Ishikawa (cell line): ENCODE results near the gene ERGIC1.
A peak's percentile ranks its signal among the peaks of the same experiment; 100 is the strongest.

Experiments used
- CEBPB ChIP-seq: IDR thresholded peaks from 2 replicates; pipeline ENCODE4 v1.6.1; 2012
- CREB1 ChIP-seq: IDR thresholded peaks from 2 replicates; pipeline ENCODE4 v1.6.1; 2012; ENCODE audit warnings: low read depth
- EGR1 ChIP-seq: IDR thresholded peaks from 2 replicates; pipeline ENCODE4 v1.6.1; 2012
- EP300 ChIP-seq: IDR thresholded peaks from 2 replicates; pipeline ENCODE4 v1.6.1; 2012; ENCODE audit warnings: borderline replicate concordance
- FOXM1 ChIP-seq: IDR thresholded peaks from 2 replicates; pipeline ENCODE4 v1.6.1; 2012; ENCODE audit warnings: low read depth, borderline replicate concordance
- MAX ChIP-seq: IDR thresholded peaks from 2 replicates; pipeline ENCODE4 v1.6.1; 2012
- NFIC ChIP-seq: IDR thresholded peaks from 2 replicates; pipeline ENCODE4 v1.6.1; 2012
- RAD21 ChIP-seq: IDR thresholded peaks from 2 replicates; pipeline ENCODE4 v1.6.1; 2012; ENCODE audit warnings: low read depth
- REST ChIP-seq: IDR thresholded peaks from 2 replicates; pipeline ENCODE4 v1.6.1; 2012; ENCODE audit warnings: low read depth, mild to moderate bottlenecking
- TAF1 ChIP-seq: IDR thresholded peaks from 2 replicates; pipeline ENCODE4 v1.6.1; 2012; ENCODE audit warnings: low read depth, mild to moderate bottlenecking
- TCF12 ChIP-seq: IDR thresholded peaks from 2 replicates; pipeline ENCODE4 v1.6.1; 2012; ENCODE audit warnings: low read depth
- TEAD4 ChIP-seq: IDR thresholded peaks from 2 replicates; pipeline ENCODE4 v1.6.1; 2012
- USF1 ChIP-seq: IDR thresholded peaks from 2 replicates; pipeline ENCODE4 v1.6.1; 2012
- YY1 ChIP-seq: IDR thresholded peaks from 2 replicates; pipeline ENCODE4 v1.6.1; 2012; ENCODE audit warnings: low read depth
- ZBTB7A ChIP-seq: IDR thresholded peaks from 2 replicates; pipeline ENCODE4 v1.6.1; 2012; ENCODE audit warnings: low read depth

Gene ERGIC1

GRCh38 chr5:172935096-172935495 is 101.0 kb downstream of the ERGIC1 start:
- TF ChIP-seq RAD21 (no peak), REST (no peak), USF1 (no peak), CEBPB (no peak), CREB1 (no peak), MAX (no peak), TEAD4 (no peak), TAF1 (no peak), NFIC (no peak), ZBTB7A (no peak), YY1 (no peak), EP300 (no peak), FOXM1 (no peak), TCF12 (no peak), EGR1 (no peak)

GRCh38 chr5:172936401-172936800 is 102.3 kb downstream of the ERGIC1 start:
- TF ChIP-seq EGR1: no peak
- TF ChIP-seq CREB1: no peak
- no peak for TF ChIP-seq YY1
- no peak for TF ChIP-seq USF1
- TF ChIP-seq ZBTB7A: no peak
- no peak for TF ChIP-seq TAF1
- no peak for TF ChIP-seq FOXM1
- no peak for TF ChIP-seq REST
- TF ChIP-seq NFIC: no peak
- no peak for TF ChIP-seq RAD21
- TF ChIP-seq TCF12: no peak
- TF ChIP-seq TEAD4: no peak
- no peak for TF ChIP-seq CEBPB
- TF ChIP-seq EP300: no peak
- no peak for TF ChIP-seq MAX

GRCh38 chr5:172939071-172939470 is 105.0 kb downstream of the ERGIC1 start:
- TF ChIP-seq CEBPB (no peak), REST (no peak), TAF1 (no peak), RAD21 (peak; percentile 31)

- TF ChIP-seq EGR1 (no peak), EP300 (no peak), ZBTB7A (no peak), USF1 (no peak), TCF12 (no peak), YY1 (no peak), CREB1 (no peak), RAD21 (no peak)
Measured at GRCh38 chr5:172939611-172940267, 105.7 kb downstream of the ERGIC1 start.
